Fibroblast of villous mesenchyme (primary cell): ENCODE measurements around the gene PTPRK. TPM values are rescaled to one million over a fixed set of nuclear protein-coding genes. Genes with fewer than 3 reads are reported as not detected.

Source experiments
- DNase-seq: peaks from one replicate; pipeline ENCODE4 v3.0.0-alpha.2; 2010; ENCODE audit warnings: low read depth
- H3K4me3 ChIP-seq: 2 replicates; pipeline ENCODE4 v1.5.1; 2011; ENCODE audit warnings: low read depth, mild to moderate bottlenecking, low read length
- CTCF ChIP-seq: IDR thresholded peaks from 2 replicates; pipeline ENCODE4 v1.5.1; 2012; ENCODE audit warnings: low read depth, mild to moderate bottlenecking, low read length; ENCODE audit not compliant: insufficient read depth
- total RNA-seq: library from RNA; depleted of rRNA; stranded (reverse); fragments of >200 nt; gene quantifications from 2 replicates; pipeline ENCODE4 v1.2.3, GENCODE V29; 2012

PTPRK gene
- total RNA-seq, 1 donor, result 70.0 TPM

- no peak for TF ChIP-seq CTCF
- peak; percentile 58 for DNase-seq
Measured at GRCh38 chr6:127952831-127953230, 567.6 kb downstream of the PTPRK start.

GRCh38 chr6:127952176-127952575, 568.2 kb downstream of the PTPRK start:
- DNase-seq, result no peak
- H3K4me3 ChIP-seq, result no peak overlapping the region
- no peak for TF ChIP-seq CTCF

More at GRCh38 chr6:127952831-127953230, 567.6 kb downstream of the PTPRK start:
- no peak overlapping the region for H3K4me3 ChIP-seq

- H3K4me3 ChIP-seq, result no peak overlapping the region
- no peak for DNase-seq
- no peak for TF ChIP-seq CTCF
Measured at GRCh38 chr6:127951172-127951917, 569.1 kb downstream of the PTPRK start.

GRCh38 chr6:127950566-127951145, 569.7 kb downstream of the PTPRK start:
- no peak for TF ChIP-seq CTCF
- no peak overlapping the region for H3K4me3 ChIP-seq
- no peak for DNase-seq

- DNase-seq, result no peak
- H3K4me3 ChIP-seq, result no peak overlapping the region
- no peak for TF ChIP-seq CTCF
Measured at GRCh38 chr6:127949251-127949650, 571.1 kb downstream of the PTPRK start.

GRCh38 chr6:127946388-127946787, 574.0 kb downstream of the PTPRK start:
- no peak for TF ChIP-seq CTCF
- no peak for DNase-seq
- no peak overlapping the region for H3K4me3 ChIP-seq
